Astrocyte of the spinal cord (primary cell): Measurements from ENCODE around the gene RNF144A.
"Not testable (repeated sequence)": the region's sequence is repeated elsewhere in the genome, so short reads cannot be mapped to it uniquely, and the experiment has no call there.

Experiments
- DNase-seq: peaks from one replicate; pipeline ENCODE4 v3.0.0; 2011; ENCODE audit warnings: low read depth, low spot score
- H3K4me3 ChIP-seq: 2 replicates; pipeline ENCODE4 v1.5.1; 2011; ENCODE audit warnings: low read depth, mild to moderate bottlenecking, low read length, moderate library complexity
- in situ Hi-C: cut with HindIII; loops from 2 replicates; pipeline ENCODE4 v1.10.0; 2017; ENCODE audit warnings: low sequenced_read_pairs
- TF ChIP-seq, protein P1 (sequence below): IDR thresholded peaks from 2 replicates; pipeline ENCODE4 v1.5.1; 2012; ENCODE audit warnings: low read depth, mild to moderate bottlenecking, low read length, inconsistent platforms

Gene RNF144A

DNA sequence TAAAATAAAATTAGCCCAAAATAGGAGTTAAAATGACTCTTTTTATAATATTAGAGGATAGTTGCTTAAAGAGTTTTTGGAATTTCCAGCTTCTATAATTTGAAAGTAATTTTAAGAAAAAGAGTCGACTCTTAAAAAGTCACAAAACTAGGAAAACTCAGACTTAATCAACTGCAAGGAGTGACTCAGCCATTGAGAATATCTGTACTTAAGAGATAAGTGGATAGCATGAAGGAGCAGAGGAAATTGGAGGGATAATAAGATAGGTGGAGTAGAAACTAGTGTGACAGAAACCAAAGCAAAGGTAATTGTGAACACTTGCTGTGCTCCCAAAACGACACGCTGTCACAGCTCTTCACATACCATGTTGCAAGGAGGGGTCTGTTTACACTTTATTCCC, 31.2 kb upstream of the RNF144A start:
- no peak overlapping the region for H3K4me3 ChIP-seq
- in situ Hi-C loops: no loop called here
- TF ChIP-seq, protein P1, sequence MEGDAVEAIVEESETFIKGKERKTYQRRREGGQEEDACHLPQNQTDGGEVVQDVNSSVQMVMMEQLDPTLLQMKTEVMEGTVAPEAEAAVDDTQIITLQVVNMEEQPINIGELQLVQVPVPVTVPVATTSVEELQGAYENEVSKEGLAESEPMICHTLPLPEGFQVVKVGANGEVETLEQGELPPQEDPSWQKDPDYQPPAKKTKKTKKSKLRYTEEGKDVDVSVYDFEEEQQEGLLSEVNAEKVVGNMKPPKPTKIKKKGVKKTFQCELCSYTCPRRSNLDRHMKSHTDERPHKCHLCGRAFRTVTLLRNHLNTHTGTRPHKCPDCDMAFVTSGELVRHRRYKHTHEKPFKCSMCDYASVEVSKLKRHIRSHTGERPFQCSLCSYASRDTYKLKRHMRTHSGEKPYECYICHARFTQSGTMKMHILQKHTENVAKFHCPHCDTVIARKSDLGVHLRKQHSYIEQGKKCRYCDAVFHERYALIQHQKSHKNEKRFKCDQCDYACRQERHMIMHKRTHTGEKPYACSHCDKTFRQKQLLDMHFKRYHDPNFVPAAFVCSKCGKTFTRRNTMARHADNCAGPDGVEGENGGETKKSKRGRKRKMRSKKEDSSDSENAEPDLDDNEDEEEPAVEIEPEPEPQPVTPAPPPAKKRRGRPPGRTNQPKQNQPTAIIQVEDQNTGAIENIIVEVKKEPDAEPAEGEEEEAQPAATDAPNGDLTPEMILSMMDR: no peak
- DNase-seq: no peak

DNA sequence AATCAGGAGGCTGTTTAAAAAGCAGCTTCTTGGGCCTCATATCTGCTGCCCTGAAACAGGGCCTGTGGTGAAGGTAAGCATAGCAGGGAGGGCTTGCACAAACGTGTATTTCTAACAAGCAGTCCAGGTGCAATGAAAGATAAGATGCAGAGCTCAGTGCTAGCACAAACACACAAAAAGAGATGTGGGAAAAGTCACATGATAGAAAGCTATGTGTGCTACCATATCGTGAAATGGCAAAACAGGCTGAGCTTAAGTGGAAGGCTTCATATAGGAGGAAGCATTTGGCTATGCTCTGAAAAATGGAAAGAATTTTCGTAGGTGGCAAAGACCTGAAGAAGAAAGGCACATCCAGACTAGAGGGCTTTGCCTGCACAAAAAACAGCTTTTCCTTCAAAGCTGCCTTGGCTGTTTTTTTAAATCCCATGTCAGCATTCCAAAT, 29.4 kb upstream of the RNF144A start:
- no peak overlapping the region for H3K4me3 ChIP-seq
- TF ChIP-seq, protein P1: no peak
- no peak for DNase-seq
- in situ Hi-C loops: no loop called here

DNA sequence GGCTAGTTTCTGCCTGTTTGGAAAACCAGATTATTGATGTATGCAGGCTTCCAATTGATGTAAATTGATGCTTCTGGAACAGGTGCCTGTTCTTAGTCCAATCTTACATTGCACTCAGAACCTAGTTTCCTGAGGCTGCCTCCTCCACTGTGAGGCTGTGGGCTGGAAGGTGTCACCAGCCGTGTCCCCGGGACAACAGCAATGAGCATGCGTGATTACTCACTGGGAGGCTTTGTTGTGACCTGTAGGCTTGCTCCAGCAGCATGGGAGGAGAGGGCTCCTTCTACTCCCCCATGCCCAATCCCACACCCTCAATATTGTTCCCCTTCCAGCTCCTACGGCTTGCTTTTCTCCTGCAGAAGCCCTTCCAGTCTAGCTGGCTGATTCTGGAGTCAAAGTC, 28.5 kb upstream of the RNF144A start:
- TF ChIP-seq, protein P1: no peak
- DNase-seq: no peak
- in situ Hi-C loops: no loop called here
- no peak overlapping the region for H3K4me3 ChIP-seq

DNA sequence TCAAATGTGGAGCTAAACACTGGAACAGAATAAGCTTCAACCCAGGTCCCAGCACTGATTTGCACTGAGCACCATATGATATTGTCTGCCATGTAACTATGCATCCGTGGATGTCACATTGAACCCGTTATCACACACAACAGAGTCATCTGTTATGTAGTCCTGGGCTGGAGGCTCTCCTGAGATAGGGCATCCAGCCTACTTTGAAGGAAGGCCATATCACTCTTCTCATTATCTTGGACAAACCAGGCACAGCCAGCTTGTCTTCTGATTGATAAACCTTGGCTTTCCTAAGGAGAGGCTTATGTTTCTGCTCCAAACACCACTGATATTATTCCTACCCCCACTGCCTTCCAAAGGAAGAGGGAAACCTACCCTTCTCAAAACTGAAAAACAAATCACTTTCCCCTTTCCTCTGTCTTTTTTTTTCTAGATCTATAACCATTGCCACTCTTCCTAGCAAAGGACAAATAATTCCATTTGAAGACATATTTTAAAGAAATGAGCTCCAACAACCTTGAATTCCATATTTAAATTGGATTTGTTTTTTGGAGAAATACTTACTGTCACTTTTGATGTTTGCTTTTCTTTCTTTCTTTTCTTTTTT, 23.2 kb upstream of the RNF144A start:
- in situ Hi-C loops: no loop called here
- no peak for DNase-seq
- TF ChIP-seq, protein P1: no peak
- no peak overlapping the region for H3K4me3 ChIP-seq

DNA sequence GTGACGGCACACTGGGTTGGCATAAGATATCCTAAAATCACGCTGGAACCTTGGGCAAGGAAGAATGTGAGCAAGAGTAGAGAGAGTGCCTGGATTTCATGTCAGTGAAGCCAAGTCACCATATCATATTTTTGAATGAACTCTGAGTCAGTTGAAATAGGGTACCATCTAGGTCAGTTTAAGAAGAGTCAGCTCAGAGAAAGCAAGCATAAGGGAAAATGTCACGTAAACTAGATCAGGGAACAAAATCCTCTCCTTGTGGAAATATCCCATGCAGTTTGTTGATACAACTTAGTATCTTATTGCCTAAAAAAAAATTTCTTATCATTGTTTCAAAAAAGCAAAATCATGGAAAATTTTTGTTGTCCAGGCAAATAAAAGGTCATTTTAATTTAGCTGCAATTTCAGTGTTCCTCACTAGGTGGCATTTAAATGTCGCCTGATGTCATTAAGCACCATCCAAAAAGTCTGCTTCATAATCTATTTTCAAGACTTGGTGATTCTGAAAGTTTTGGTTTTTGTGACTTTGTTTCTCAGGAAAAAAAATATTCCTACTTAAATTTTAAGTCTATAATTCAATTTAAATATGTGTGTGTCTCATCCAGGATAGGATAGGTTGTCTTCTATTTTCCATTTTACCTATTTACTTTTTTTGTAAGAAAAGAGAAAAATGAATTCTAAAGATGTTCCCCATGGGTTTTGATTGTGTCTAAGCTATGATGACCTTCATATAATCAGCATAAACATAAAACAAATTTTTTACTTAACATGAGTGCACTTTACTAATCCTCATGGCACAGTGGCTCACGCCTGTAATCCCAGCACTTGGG, 20.1 kb upstream of the RNF144A start:
- DNase-seq: peak; percentile 62
- H3K4me3 ChIP-seq: no peak overlapping the region
- in situ Hi-C loops: no loop called here
- TF ChIP-seq, protein P1: peak; percentile 58

DNA sequence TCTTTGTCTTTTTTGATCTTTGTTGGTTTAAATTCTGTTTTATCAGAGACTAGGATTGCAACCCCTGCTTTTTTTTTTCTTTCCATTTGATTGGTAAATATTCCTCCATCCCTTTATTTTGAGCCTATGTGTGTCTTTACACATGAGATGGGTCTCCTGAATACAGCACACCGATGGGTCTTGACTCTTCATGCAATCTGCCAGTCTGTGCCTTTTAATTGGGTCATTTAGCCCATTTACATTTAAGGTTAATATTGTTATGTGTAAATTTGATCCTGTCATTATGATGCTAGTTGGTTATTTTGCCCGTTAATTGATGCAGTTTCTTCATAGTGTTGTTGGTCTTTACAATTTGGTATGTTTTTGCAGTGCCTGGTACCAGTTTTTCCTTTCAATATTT, 14.6 kb upstream of the RNF144A start:
- in situ Hi-C loops: loop anchor here (25.0 kb wide), 1 partner anchor 110 kb away; no protein-coding TSS in a partner anchor
- not testable (repeated sequence) for H3K4me3 ChIP-seq, DNase-seq

DNA sequence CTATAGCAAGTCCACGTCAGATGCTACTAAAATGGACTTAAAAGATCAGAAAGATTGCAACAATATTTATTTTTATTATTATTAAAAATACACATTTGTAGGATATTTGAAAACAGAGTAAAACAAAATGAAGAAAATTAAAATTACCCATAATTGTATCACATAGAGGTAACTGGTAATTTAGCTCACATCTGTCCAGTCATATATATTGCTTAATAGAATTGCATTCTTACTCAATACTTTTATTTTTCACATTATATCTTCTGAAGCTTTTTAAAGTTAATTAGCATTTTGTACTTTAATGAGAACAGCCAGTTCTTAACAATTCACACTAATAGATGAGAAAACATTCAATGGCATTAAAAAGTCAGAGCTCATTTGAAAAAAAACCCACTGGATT, 11.5 kb upstream of the RNF144A start:
- no peak for DNase-seq
- no peak overlapping the region for H3K4me3 ChIP-seq
- in situ Hi-C loops: loop anchor here (25.0 kb wide), 1 partner anchor 107 kb away; no protein-coding TSS in a partner anchor
- TF ChIP-seq, protein P1: no peak
